GM19455 (cell line): Measurements from ENCODE around the gene FGD4.

Source experiments
- ATAC-seq: cut with Tn5 transposase; IDR thresholded peaks from one replicate; pipeline ENCODE4 v1.9.1; 2021; ENCODE audit not compliant: unreplicated experiment

Gene FGD4

DNA sequence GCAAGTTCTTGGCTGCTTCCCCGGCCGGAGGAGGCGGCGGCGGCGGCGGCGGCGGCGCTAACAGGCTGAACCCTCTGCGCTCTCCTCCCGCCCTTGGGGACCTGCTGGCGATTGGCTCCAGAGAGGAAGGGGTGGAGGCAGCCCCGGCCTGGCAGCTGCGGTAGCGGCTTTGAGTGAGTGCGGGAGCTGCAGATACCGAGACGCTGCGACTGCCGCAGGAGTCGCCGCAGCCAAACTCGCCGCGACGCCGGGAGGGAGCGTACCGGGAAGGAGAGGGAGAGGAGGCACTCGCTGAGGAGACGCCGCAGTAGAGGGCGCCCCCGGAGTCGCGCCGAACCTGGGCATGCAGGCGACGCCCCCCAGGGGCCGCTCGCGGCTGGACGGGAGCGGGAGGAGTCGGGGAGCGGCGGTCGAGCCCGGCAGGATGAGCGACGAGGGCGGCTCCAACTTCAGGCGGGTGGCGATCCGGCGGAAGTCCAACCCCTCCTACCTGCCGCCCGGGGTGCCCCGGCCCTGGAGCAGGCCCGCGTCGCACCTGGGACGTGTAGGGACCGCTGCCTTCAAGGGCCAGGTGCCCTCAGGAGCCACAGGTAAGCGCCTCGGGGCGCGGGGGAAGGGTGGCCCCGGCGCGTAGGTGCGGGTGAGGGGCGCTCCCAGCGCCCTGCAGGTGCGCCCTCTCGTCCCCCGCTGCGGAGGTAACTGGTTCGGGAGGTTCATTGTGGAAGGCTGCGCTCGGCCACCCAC lies at the start of gene FGD4:
TSS of gene FGD4 (plus strand) at position 189 of the 744 bp plus-strand sequence.
- ATAC-seq, result peak; percentile 80

GRCh38 chr12:32353540-32353939 lies 45.8 kb upstream of the FGD4 start:
- no peak for ATAC-seq

GRCh38 chr12:32357601-32358249 lies 41.6 kb upstream of the FGD4 start:
- no peak for ATAC-seq

- no peak for ATAC-seq
These were observed 38.4 kb upstream of the FGD4 start for GRCh38 chr12:32360956-32361355.

- ATAC-seq, result no peak
These were observed 36.5 kb upstream of the FGD4 start for GRCh38 chr12:32362892-32363291.

DNA sequence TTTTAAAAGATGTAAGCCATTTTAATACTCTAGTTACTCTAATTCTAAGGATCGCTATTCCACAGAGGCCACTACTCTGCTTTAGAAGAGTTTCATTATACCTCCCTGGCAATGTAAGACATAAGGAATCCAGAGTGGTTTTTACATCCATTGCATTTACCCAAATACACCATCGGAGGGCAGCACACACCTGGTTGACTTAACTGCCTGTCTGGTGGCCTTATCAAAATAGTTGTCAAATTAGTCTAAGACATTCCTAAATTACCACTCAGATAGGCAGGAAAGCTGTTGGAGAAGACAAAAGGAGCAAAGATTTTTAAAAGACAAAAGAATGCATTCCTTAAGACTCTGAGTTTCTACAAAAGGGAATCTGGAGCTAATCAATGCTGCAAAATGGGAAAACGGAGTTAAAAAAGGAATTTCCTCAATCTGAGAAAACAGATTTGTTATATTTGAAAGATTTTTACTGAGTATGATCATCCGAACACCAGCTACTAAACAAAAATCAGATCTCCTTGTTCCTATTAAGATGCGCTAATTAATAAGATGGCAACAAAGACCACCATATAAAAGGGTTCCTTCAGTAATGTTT lies 33.8 kb upstream of the FGD4 start:
- no peak for ATAC-seq

GRCh38 chr12:32366714-32367113 lies 32.6 kb upstream of the FGD4 start:
- no peak for ATAC-seq

DNA sequence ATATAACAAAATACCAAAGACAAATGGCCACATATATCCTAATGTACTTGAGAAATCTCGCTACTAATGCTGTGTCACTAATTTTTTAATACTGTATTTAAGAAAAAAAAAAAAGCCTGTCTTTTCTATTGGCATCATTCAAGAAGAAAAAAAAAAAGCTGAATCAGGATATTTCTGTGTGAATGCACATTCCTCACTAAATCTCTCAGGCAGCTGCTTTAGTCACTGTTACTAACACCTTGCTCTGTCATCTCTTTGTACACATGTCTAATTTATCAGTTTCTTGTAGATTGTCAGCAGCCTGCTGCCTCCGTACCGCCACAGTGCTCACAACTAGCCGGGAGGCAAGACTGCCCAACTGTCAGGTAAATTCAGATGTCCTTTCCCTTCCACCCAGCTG lies 32.0 kb upstream of the FGD4 start:
- no peak for ATAC-seq

DNA sequence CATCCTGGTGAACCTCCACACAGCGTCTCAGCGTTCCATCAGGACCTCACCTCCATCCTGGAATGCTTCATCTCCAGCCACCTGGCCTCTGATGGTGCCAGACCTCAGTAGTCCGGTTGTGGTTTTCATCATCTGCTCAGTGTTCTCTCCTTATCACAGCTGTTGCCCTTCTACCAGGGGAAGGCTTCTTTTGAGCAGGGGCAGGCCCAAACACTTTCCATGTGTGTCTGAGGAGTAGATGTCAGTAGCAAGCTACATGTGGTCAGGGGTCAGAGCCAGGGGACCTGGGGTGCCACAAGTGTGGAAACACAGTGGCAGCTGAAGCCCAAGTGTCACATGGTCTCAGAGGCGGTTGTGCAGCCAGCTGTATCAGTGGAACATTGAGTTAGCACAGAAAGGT lies 30.2 kb upstream of the FGD4 start:
- ATAC-seq, result no peak

DNA sequence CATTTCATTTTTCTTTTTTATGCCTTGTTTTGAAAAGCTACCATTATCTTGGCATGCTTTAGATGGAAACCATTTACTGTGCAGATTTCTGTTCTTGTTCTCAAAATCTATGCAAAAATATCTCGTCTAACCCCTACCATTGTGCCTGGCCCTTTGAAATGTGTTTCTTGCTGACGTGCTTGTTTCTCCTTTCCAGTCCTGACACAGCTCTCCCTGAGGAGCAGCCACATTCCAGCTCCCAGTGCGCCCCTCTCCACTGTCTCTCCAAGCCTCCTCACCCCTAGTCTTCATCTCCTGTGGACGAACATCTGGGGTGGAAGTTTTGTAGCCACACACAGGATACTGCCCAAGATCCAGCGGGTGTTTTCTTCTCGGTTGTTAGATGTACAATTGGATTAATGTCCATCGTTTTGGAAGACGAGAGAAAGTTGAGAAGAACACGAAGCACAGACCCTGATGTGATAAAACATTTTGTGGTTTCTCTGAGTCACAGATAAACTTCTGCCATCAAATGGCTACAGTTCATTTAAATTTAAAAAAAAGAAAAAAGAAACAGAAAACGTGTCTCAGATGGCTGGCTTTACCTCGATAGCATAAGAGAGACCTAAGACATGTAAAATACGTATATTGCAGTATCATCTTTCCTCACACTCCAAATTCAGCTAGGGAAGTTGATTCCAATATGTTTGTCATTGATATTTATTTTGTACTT lies 21.9 kb upstream of the FGD4 start:
- ATAC-seq, result no peak

DNA sequence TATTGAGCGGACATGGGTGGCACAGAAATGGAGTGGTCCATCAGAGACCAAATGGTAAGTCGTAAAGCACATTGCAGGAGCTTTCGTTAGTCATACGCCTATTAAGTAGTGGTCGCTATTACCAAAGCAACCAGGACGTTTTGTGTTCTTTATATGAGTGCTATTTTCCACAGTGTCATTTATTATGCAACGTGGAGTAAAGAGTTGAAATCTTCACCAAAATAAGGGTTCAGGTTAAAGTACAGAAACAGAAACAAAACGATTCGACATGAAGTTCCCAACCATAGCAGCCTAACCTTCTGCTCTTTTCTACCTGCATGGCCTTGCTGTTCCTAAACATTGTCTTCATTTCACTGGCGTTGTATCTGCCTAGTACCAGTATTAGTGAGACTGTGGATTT lies 20.1 kb upstream of the FGD4 start:
- no peak for ATAC-seq

- no peak for ATAC-seq
These were observed 19.7 kb upstream of the FGD4 start for GRCh38 chr12:32379667-32380066.

DNA sequence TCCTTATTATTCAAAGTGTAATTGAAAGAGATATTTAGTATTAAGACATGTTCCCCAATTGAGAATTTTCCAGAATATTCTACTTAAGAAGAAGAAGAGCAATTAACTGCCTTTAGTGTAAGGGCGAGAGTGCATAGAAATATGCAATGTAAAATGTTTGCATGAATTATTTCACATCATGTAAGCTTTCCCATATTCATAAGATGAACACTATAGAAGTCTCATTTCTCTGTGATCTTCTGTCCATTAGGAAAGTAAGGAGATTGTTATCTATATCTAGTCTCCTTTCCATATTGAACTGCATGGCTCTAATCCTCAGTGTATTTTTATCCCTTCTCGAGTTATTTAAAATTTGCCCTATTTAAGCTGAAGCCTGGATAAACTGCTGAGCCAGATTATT lies 17.1 kb upstream of the FGD4 start:
- no peak for ATAC-seq

DNA sequence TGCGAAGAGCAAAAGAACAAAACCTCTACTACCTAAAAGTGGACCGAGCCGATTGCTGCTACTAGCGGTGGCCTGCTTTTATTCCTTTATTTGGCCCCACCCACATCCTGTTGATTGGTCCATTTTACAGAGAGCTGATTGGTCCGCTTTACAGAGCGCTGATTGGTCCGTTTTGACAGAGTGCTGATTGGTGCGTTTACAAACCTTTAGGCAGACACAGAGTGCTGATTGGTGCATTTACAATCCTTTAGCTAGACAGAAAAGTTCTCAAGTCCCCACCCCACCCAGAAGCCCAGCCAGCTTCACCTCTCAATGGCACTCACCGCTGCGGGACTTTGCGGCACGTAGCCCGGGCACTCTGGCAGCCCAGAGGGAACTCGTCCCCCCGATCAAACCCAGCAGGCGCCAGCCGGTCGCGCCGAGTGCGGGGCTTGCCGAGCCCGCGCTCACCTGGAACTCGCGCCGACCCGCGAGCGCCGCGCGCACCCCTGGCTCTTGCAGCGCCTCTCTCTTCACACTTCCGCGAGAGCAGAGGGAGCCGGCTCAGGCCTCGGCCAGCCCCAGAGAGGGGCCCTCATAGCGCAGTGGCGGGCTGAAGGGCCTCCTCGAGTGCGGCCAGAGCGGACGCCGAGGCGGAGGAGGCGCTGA lies 8.7 kb upstream of the FGD4 start:
- ATAC-seq, result no peak

GRCh38 chr12:32395026-32395425 lies 4.3 kb upstream of the FGD4 start:
- ATAC-seq, result no peak

- ATAC-seq, result no peak
These were observed 1.7 kb upstream of the FGD4 start for GRCh38 chr12:32397696-32398095.

- ATAC-seq, result no peak
These were observed 1.2 kb upstream of the FGD4 start for GRCh38 chr12:32398181-32398580.

DNA sequence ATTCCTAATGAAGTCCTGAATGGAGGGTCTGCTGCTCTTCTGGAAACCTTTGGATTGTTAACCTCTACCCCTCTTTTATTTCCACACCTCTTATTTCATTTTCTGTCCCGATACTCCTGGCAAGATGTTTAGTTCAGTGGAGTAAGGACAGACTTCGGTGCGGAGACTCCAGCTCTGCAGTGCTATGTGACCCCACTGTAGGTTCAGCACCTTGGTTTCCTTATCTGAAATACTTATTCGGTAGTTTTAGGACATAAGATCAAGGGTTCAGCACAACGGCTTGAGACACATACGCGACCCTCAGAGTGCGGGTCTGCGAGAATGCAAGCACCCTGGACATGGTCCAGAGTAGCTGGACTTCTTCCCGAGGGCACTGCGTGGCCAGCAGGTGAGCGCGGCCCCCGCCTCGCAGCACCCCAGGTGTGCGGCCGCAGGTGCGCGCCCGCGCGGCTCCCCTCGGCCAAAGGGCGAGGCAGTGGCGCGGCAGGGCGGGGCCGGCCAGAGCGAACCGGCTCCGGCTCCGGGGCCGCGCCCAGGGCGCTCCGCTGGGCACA lies 465 bp upstream of the FGD4 start:
- no peak for ATAC-seq

GRCh38 chr12:32400114-32400672 lies 835 bp downstream of the FGD4 start:
- no peak for ATAC-seq

GRCh38 chr12:32400866-32401265 lies 1.5 kb downstream of the FGD4 start:
- ATAC-seq, result no peak

GRCh38 chr12:32402170-32402569 lies 2.8 kb downstream of the FGD4 start:
- ATAC-seq, result no peak
